OCI-LY3 (cell line): ENCODE data around the gene KLK8.

Source experiments
- H2AFZ ChIP-seq: fragments of 200-600, 300-600 bp; shearing (Covaris generic); 2 replicates; pipeline ENCODE4 v1.6.0; 2014; ENCODE audit warnings: antibody characterized with exemption, low read depth, low read length
- H3K27ac ChIP-seq: fragments of 200-600, 300-600 bp; sonication (generic); 2 replicates; pipeline ENCODE4 v1.5.1; 2014; ENCODE audit warnings: mild to moderate bottlenecking, low read length, moderate library complexity, mixed read lengths
- H3K27me3 ChIP-seq: fragments of 200-600, 300-600 bp; sonication (generic); 2 replicates; pipeline ENCODE4 v1.6.1; 2014; ENCODE audit warnings: low read depth, low read length, mixed read lengths
- H3K36me3 ChIP-seq: fragments of 200-600, 300-600 bp; sonication (generic); replicated peaks from 2 replicates; pipeline ENCODE3; 2014; ENCODE audit warnings: low read depth, low read length, mixed read lengths
- H3K4me1 ChIP-seq: fragments of 300-600, 200-600 bp; sonication (generic); 2 replicates; pipeline ENCODE4 v1.6.1; 2014; ENCODE audit warnings: low read length, mixed read lengths
- H3K4me2 ChIP-seq: fragments of 200-600, 300-600 bp; sonication (generic); 2 replicates; pipeline ENCODE4 v1.6.1; 2014; ENCODE audit warnings: low read length, mixed read lengths
- H3K4me3 ChIP-seq: fragments of 300-600, 200-600 bp; sonication (generic); 2 replicates; pipeline ENCODE4 v1.5.1; 2014; ENCODE audit warnings: antibody characterized with exemption, mild to moderate bottlenecking, low read length, moderate library complexity
- H3K79me2 ChIP-seq: fragments of 300-600, 200-600 bp; shearing (Covaris generic); 2 replicates; pipeline ENCODE4 v1.6.1; 2014; ENCODE audit warnings: mild to moderate bottlenecking, low read length, mixed read lengths
- H3K9ac ChIP-seq: fragments of 300-600, 200-600 bp; shearing (Covaris generic); 2 replicates; pipeline ENCODE4 v1.6.0; 2014; ENCODE audit warnings: mild to moderate bottlenecking, low read length, moderate library complexity
- H3K9me3 ChIP-seq: fragments of 200-600, 300-600 bp; shearing (Covaris generic); 2 replicates; pipeline ENCODE4 v1.6.1; 2014; ENCODE audit warnings: low read length, mixed read lengths; ENCODE audit not compliant: insufficient read depth
- H4K20me1 ChIP-seq: fragments of 200-600, 300-600 bp; sonication (generic); 2 replicates; pipeline ENCODE4 v1.6.1; 2016; ENCODE audit warnings: low read length, mixed read lengths; ENCODE audit not compliant: insufficient read depth
- CTCF ChIP-seq: fragments of 200-600, 300-600 bp; sonication (generic); IDR thresholded peaks from 2 replicates; pipeline ENCODE4 v1.5.1; 2014; ENCODE audit warnings: antibody characterized with exemption, low read length, low read depth
- EZH2phosphoT487 ChIP-seq: fragments of 200-600 bp; shearing (Covaris generic); IDR thresholded peaks from 2 replicates; pipeline ENCODE4 v1.6.1; 2018; ENCODE audit warnings: antibody characterized with exemption, mixed run types, low read depth

KLK8 gene

GRCh38 chr19:51036519-51036918 is 35.1 kb upstream of the KLK8 start:
- no peaks in the 10 kb centered on the region for H3K36me3 ChIP-seq
- H3K79me2 ChIP-seq, result no peaks in the 10 kb centered on the region
- H3K4me3 ChIP-seq, result no peak overlapping the region
- no peak overlapping the region for H3K27ac ChIP-seq
- H3K4me2 ChIP-seq, result no peak overlapping the region
- no peaks in the 10 kb centered on the region for H4K20me1 ChIP-seq
- TF ChIP-seq CTCF (no peak), EZH2phosphoT487 (no peak)
- no peaks in the 10 kb centered on the region for H3K4me1 ChIP-seq
- H3K9me3 ChIP-seq, result no peaks in the 10 kb centered on the region
- peaks cover 3% of the 10 kb centered on the region; the same call in 1 of the 2 replicates for H3K27me3 ChIP-seq
- H3K9ac ChIP-seq, result no peak overlapping the region
- H2AFZ ChIP-seq, result no peak overlapping the region

GRCh38 chr19:51034704-51035103 is 33.3 kb upstream of the KLK8 start, which contains the start of gene KLK12:
Gene KLK12 (minus strand): TSS chr19:51035002. CDS start chr19:51034621, 381 bp downstream.
- no peak within 1 kb of the TSS for H3K27ac ChIP-seq
- H4K20me1 ChIP-seq, result no peaks in the 10 kb centered on the region
- TF ChIP-seq EZH2phosphoT487, result no peak
- no peak for TF ChIP-seq CTCF
- H3K79me2 ChIP-seq, result no peaks in the 10 kb centered on the region
- no peaks in the 10 kb centered on the region for H3K4me1 ChIP-seq
- H3K36me3 ChIP-seq, result no peaks in the 10 kb centered on the region
- H3K9ac ChIP-seq, result no peak within 1 kb of the TSS
- H3K9me3 ChIP-seq, result no peaks in the 10 kb centered on the region
- no peak within 1 kb of the TSS for H3K4me3 ChIP-seq
- peaks cover 4% of the 10 kb centered on the region; the same call in 1 of the 2 replicates for H3K27me3 ChIP-seq
- no peak within 1 kb of the TSS for H2AFZ ChIP-seq
- no peak within 1 kb of the TSS for H3K4me2 ChIP-seq

- Histone ChIP-seq H3K9ac (no peak overlapping the region), H4K20me1 (no peaks in the 10 kb centered on the region), H3K79me2 (no peaks in the 10 kb centered on the region), H3K4me3 (no peak overlapping the region), H3K4me2 (no peak overlapping the region), H3K27ac (no peak overlapping the region), H3K36me3 (no peaks in the 10 kb centered on the region), H3K4me1 (no peaks in the 10 kb centered on the region), H2AFZ (no peak overlapping the region), H3K9me3 (no peaks in the 10 kb centered on the region), H3K27me3 (peaks cover 8% of the 10 kb centered on the region; the same call in 1 of the 2 replicates)
- TF ChIP-seq EZH2phosphoT487 (no peak), CTCF (no peak)
Measured at GRCh38 chr19:51031880-51032225, 30.4 kb upstream of the KLK8 start.

GRCh38 chr19:51031220-51031879 is 29.9 kb upstream of the KLK8 start:
- no peak overlapping the region for H3K9ac ChIP-seq
- TF ChIP-seq EZH2phosphoT487, result no peak
- no peak for TF ChIP-seq CTCF
- no peaks in the 10 kb centered on the region for H3K9me3 ChIP-seq
- H3K36me3 ChIP-seq, result no peaks in the 10 kb centered on the region
- no peaks in the 10 kb centered on the region for H4K20me1 ChIP-seq
- H3K4me2 ChIP-seq, result no peak overlapping the region
- H3K27me3 ChIP-seq, result peaks cover 8% of the 10 kb centered on the region; the same call in 1 of the 2 replicates
- H3K4me3 ChIP-seq, result no peak overlapping the region
- H3K79me2 ChIP-seq, result no peaks in the 10 kb centered on the region
- no peaks in the 10 kb centered on the region for H3K4me1 ChIP-seq
- no peak overlapping the region for H3K27ac ChIP-seq
- no peak overlapping the region for H2AFZ ChIP-seq
